Cardiac fibroblast (primary cell): ENCODE measurements around the gene MAMSTR.
"Not testable (repeated sequence)": the region's sequence is repeated elsewhere in the genome, so short reads cannot be mapped to it uniquely, and the experiment has no call there.

Source experiments
- DNase-seq, 2 donors: peaks; one replicate each; pipeline versions ENCODE4 v3.0.0 to v3.0.0-alpha.2; 2010; ENCODE audit warnings: low read depth in 2 of 2
- H3K4me3 ChIP-seq, 2 donors: replicated peaks in 1 of 2; 1 replicate in 1 of 2; 2 replicates in 1 of 2; pipeline ENCODE4 v1.5.1; 2011; ENCODE audit warnings: low read depth in 2 of 2, low read length in 2 of 2, mild to moderate bottlenecking in 2 of 2, moderate library complexity in 1 of 2
- CTCF ChIP-seq: IDR thresholded peaks from one replicate; pipeline ENCODE4 v1.5.1; 2011; ENCODE audit warnings: low read depth, mild to moderate bottlenecking, low read length, inconsistent platforms

The MAMSTR gene

GRCh38 chr19:48696353-48697010 is 23.0 kb downstream of the MAMSTR start:
- H3K4me3 ChIP-seq = peak overlapping the region in 1 of 2 donors; percentile 19
- DNase-seq = no peak
- no peak for TF ChIP-seq CTCF

- no peak for TF ChIP-seq CTCF
- peak within 1 kb of the TSS in 1 of 2 donors; percentile 19 for H3K4me3 ChIP-seq
Observed at GRCh38 chr19:48695743-48696352, 23.7 kb downstream of the MAMSTR start, which contains the start of gene FUT2. TSS of gene FUT2 (plus strand) at chr19:48695971. CDS start at chr19:48702957, 6,986 bp downstream.

GRCh38 chr19:48693629-48694028 is 25.9 kb downstream of the MAMSTR start:
- H3K4me3 ChIP-seq, DNase-seq: not testable (repeated sequence)

More at GRCh38 chr19:48695743-48696352, 23.7 kb downstream of the MAMSTR start, which contains the start of gene FUT2:
- no peak for DNase-seq

- no peak for DNase-seq
- H3K4me3 ChIP-seq = no peak overlapping the region
- TF ChIP-seq CTCF = no peak
Observed at GRCh38 chr19:48689449-48689848, 30.1 kb downstream of the MAMSTR start.

- no peak for TF ChIP-seq CTCF
Observed at GRCh38 chr19:48687776-48688175, 31.7 kb downstream of the MAMSTR start.

GRCh38 chr19:48686637-48687036 is 32.9 kb downstream of the MAMSTR start:
- DNase-seq, H3K4me3 ChIP-seq: not testable (repeated sequence)

More at GRCh38 chr19:48687776-48688175, 31.7 kb downstream of the MAMSTR start:
- no peak overlapping the region for H3K4me3 ChIP-seq
- no peak for DNase-seq

GRCh38 chr19:48686088-48686487 is 33.4 kb downstream of the MAMSTR start:
- no peak overlapping the region for H3K4me3 ChIP-seq
- DNase-seq = no peak
- TF ChIP-seq CTCF = no peak
